ENCODE results near the gene TSSC4.

GRCh38 chr11:2375964-2376551, 24.5 kb upstream of the TSSC4 start:
- no peak for TF ChIP-seq CTCF (IDR thresholded peaks at IDR 0.05; ENCODE audit: insufficient read depth, low read depth, low read length)
- TF ChIP-seq EZH2 (IDR thresholded peaks at IDR 0.05; ENCODE audit: insufficient read depth, low read length) = no peak
